Activated CD4-positive, alpha-beta T cell treated with anti-CD3 and anti-CD28 coated beads, Interleukin-2, amount 50 U/mL, for 1 hour (primary cell): ENCODE results near the gene KMO.

ENCODE experiments used
- DNase-seq: peaks from one replicate; pipeline ENCODE4 v3.0.0-alpha.2; 2020

Gene KMO

GRCh38 chr1:241542199-241542907, 10.2 kb downstream of the KMO start:
- DNase-seq = no peak

- DNase-seq = no peak
Measured at GRCh38 chr1:241548008-241548407, 15.8 kb downstream of the KMO start.

- no peak for DNase-seq
Measured at GRCh38 chr1:241550318-241550717, 18.1 kb downstream of the KMO start.

GRCh38 chr1:241551759-241552638, 19.8 kb downstream of the KMO start:
- peak; percentile 9 for DNase-seq

GRCh38 chr1:241553886-241554592, 21.9 kb downstream of the KMO start:
- no peak for DNase-seq

- DNase-seq = no peak
Measured at GRCh38 chr1:241555526-241555925, 23.3 kb downstream of the KMO start.

GRCh38 chr1:241557031-241557430, 24.9 kb downstream of the KMO start:
- no peak for DNase-seq

GRCh38 chr1:241557551-241558193, 25.5 kb downstream of the KMO start:
- no peak for DNase-seq

- DNase-seq = no peak
Measured at GRCh38 chr1:241560146-241560848, 28.1 kb downstream of the KMO start.

- DNase-seq = no peak
Measured at GRCh38 chr1:241560849-241561187, 28.6 kb downstream of the KMO start.

GRCh38 chr1:241569848-241570247, 37.7 kb downstream of the KMO start:
- no peak for DNase-seq

GRCh38 chr1:241574154-241574553, 42.0 kb downstream of the KMO start:
- no peak for DNase-seq

GRCh38 chr1:241579434-241579833, 47.3 kb downstream of the KMO start:
- no peak for DNase-seq

- DNase-seq = no peak
Measured at GRCh38 chr1:241582921-241583321, 50.7 kb downstream of the KMO start.

GRCh38 chr1:241586905-241587512, 54.8 kb downstream of the KMO start:
- DNase-seq = no peak

- no peak for DNase-seq
Measured at GRCh38 chr1:241589521-241589920, 57.3 kb downstream of the KMO start.

GRCh38 chr1:241590719-241591118, 58.5 kb downstream of the KMO start:
- DNase-seq = no peak

- DNase-seq = no peak
Measured at GRCh38 chr1:241591317-241591716, 59.1 kb downstream of the KMO start.

GRCh38 chr1:241591736-241592135, 59.6 kb downstream of the KMO start:
- no peak for DNase-seq

GRCh38 chr1:241592273-241592958, 60.2 kb downstream of the KMO start:
- no peak for DNase-seq

GRCh38 chr1:241593186-241593585, 61.0 kb downstream of the KMO start:
- DNase-seq = no peak

- no peak for DNase-seq
Measured at GRCh38 chr1:241596633-241597032, 64.5 kb downstream of the KMO start.
